Stimulated activated CD8-positive, alpha-beta memory T cell treated with anti-CD3 and anti-CD28 coated beads, Interleukin-4, amount 100 ng/mL, for 1 hour (primary cell): ENCODE measurements around the gene PLVAP.

Source experiments
- DNase-seq, 2 donors: peaks; one replicate each; pipeline ENCODE4 v3.0.0-alpha.2; 2020; ENCODE audit warnings: low read depth in 2 of 2, low spot score in 1 of 2

The PLVAP gene

DNA sequence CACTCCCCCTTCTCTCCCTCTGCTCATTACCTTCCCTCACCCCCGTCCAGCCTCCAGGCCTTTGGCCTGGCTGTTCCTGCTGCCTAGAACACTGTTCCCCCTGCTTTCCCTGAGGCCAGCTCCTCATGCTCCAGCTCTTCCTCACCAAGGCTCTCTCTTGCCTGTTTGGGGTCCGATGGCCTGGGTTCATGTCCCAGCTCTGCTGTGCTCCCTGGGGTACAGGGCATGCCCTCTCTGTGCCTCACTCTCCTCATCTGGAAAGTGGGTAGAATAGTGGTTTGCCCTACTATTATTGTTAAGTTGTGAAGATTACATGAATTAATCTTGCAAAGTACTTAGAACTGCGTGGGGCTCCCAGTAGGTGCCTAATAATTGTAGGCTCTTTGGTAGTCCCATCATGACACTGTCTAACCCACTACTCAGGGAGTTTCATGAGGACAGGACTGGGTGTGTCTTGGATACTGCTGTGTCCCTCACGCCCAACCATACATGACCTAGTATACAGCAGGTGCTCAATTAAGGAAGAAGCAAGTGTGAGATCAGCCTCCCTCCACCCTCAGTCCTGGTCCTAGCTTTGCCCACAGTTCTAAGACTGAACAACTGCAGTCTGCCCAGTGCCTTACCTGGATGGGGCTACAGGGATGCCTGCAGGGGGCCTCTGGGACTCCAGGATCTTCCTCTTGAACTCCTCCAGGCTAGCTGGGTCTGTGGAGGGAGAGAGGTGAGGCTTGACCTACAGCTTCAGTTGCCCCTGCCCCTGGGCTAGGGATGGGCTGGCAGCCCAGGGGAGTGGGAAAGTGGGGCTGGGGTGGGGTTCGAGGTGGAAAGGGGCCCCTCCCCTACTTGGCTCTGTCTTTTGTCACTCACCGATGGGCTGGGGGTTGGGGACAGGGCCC, 17.0 kb downstream of the PLVAP start:
- no peak for DNase-seq

GRCh38 chr19:17358395-17358794, 18.7 kb downstream of the PLVAP start:
- no peak for DNase-seq

- no peak for DNase-seq
Measured at GRCh38 chr19:17357724-17358123, 19.4 kb downstream of the PLVAP start.

DNA sequence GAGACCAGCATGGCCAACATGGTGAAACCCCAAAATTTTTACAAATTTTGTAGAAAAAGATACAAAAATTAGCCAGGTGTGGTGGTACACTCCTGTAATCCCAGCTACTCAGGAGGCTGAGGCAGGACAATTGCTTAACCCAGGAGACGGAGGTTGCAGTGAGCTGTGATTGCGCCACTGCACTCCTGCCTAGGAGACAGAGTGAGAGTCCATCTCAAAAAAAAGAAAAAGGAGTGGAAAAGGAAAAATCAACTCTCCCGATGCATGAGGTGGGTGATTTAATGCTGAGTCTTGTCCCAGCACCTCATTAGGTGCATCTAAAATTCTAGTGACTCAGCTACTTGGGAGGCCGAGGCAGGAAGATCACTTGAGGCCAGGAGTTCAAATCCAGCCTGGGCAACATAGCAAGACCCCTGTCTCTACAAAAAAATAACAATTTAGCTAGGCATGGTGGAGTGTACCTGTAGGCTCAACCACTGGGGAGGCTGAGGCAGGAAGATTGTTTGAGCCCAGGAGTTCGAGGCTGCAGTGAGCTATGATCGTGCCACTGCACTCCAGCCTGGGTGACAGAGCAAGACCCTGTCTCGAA, 20.0 kb downstream of the PLVAP start:
- no peak for DNase-seq

DNA sequence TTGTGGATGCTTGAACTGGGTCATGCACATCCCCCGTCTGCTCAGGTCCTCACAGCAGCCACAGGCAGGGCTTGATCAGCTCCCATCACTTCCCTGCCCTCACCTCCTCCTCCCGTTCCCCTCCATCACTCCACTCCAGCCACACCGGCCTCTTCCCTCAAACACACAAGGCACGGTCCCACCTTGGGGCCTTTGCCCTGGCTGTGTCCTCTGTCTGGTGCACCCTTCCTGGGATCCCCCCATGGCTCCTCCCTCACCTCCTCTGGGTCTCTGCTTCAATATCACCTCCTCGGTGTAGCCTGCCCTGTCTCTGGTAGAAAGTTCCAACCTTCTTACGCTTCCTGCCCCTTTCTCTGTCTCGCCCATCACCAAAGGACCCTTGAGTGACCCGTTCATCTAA, 23.8 kb downstream of the PLVAP start:
- DNase-seq: no peak

DNA sequence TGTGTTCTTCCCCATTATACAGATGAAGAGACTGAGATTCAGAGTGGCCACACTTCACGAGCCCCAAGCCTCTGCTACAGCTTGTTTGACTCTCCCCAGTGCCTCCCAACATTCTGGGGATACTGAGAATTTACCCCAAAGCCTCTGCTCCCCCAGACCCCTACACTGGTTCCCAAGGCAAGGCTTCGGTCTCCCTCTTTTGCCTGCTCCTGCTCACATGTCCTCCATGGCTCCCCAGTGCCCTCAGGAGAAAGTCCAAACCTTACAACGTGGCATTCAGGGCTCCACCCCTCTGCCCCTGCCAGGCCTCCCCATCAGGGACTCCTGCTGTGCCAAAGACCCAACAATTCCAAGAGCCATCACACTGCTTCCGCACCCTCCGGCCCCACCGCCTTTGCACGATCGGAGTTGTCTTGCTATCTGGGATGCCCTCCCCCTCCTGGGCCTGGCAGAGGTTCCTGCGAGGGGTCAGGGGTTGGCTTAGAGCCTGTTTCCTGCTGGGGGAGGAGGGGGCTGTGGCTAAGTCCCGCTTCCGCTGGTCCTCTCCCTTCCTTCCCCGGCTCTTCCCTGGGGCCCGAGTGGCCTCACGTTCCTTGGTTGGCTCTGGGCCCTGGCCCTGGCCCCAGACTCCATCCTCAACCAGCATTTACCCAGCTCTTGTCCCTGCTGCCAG, 24.4 kb downstream of the PLVAP start:
- no peak for DNase-seq

GRCh38 chr19:17351815-17352435, 25.2 kb downstream of the PLVAP start:
- DNase-seq: no peak

DNA sequence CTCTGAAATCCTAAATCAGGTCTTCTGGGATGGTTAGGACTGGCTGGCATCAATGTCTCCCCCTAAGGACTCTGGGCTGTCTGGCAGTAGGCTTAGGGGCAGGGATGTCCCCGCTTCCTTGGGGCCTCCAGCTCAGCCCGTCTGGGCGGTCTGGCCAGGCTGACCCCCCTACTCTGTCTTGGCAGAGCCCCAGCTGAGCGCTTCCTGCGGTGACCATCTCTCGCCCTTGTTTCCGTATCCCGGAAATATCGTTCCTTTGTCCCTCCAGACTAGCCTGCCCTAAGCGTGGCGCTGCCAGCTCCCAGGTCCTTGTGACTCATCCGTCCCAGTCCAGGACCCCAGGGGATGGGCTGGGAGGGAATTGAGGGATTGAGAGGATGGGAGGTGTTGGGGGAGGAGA, 28.4 kb downstream of the PLVAP start:
- DNase-seq: no peak

DNA sequence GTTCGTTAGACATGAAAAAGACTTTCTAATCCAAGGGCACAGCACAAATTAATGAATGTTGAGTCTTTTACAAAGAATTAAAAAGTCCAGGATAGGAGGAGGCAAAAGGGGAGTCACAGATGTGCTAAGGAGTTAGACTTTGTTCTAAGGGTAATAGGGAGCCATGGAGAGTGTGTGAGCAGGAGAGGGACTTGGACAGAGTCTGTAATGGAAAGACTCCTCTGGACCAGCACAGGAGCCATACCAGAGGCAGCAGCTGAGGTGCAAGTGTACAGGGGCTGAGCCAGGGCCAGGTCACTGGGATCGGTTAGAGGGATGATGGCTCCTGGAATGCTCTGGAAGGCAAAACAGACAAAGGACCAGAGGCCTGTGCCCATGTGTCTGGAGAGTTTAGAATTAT, 29.3 kb downstream of the PLVAP start:
- DNase-seq: no peak

DNA sequence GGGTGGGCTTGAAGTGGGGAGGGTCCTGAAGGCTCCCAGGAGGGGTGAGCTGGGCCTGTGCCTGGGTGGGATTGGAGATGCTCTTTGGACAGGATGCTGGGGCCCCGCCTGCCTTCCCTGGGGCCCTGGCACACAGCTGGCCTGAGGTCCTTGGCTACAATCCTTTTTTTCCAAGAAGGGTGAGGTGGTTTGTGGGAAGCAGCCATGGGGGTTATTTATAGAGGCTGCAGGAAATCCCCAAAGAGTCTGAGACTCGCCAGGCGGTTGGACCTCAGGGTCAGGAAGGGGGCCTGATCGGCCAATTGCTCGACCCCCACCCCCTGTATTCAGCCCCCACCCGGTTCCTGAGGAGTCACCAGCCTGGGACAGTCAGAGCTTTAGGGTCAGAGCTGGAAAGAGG, 29.8 kb downstream of the PLVAP start:
- no peak for DNase-seq

- peak; percentile 50 to 58 for DNase-seq
Measured at GRCh38 chr19:17346109-17346671, 31.0 kb downstream of the PLVAP start.

- DNase-seq: no peak
Measured at GRCh38 chr19:17341845-17342244, 35.3 kb downstream of the PLVAP start.

DNA sequence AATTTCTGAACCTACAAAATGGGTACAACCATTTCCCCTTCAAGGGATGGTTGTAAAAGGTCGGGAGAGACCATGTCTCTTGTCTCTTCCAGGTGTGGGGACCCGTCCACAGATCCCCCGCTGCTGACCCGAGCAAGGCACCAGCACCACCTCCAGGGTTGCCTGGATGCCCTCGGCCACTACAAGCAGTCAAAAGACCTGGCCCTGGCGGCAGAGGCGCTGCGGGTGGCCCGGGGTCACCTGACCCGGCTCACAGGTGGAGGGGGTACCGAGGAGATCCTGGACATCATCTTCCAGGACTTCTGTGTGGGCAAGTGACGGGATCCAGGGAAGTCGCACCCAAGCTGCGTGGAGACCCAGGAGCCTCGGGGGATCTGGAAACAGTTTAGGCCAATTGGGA, 35.8 kb downstream of the PLVAP start:
- DNase-seq: no peak

DNA sequence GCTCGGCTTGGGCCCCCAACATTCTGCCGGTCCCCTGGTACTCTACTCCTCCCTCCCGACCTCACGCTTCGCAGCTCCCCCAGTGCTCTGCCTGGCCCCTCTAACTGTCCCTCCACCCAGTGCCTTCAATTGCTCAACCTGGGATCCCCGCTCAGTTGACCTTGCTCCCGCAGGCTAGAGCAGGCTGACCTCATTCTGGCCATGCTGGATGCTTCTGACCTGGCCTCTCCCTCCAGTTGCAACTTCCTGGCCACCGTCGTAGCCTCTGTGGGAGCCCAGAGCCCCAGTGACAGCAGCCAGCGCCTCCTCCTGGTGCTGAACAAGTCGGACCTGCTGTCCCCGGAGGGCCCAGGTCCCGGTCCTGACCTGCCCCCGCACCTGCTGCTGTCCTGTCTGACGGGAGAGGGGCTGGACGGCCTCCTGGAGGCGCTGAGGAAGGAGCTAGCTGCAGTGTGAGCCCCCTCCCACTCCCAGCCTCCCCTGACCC, 36.2 kb downstream of the PLVAP start:
- DNase-seq: no peak

DNA sequence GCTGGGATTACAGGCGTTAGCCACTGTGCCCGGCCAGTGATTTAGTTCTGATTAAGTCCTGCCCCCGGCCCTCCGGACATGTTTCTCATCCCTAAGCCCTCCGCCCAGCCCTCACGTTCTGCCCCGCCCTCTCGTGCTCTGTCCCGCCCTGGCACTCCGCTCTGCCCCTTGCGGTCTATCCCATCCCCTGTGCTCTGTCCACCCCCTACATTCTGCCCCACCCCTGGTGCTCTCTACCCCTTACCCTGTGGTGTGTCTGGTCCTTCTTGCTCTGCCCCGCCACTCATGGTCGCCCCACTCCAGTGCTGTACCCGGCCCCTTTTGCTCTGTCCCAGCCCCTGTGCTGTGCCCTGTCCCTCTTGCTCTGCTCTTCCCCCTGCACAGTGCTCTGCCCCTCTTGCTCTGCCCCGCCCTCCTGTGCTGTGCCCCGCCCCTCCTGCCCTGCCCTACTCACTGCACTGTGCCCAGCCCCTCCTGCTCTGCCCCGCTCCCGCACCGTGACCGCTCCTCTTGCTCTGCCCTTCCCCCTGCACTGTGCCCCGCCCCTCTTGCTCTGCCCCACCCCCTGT, 36.8 kb downstream of the PLVAP start:
- DNase-seq: no peak

GRCh38 chr19:17339088-17339741, 37.9 kb downstream of the PLVAP start:
- no peak for DNase-seq

DNA sequence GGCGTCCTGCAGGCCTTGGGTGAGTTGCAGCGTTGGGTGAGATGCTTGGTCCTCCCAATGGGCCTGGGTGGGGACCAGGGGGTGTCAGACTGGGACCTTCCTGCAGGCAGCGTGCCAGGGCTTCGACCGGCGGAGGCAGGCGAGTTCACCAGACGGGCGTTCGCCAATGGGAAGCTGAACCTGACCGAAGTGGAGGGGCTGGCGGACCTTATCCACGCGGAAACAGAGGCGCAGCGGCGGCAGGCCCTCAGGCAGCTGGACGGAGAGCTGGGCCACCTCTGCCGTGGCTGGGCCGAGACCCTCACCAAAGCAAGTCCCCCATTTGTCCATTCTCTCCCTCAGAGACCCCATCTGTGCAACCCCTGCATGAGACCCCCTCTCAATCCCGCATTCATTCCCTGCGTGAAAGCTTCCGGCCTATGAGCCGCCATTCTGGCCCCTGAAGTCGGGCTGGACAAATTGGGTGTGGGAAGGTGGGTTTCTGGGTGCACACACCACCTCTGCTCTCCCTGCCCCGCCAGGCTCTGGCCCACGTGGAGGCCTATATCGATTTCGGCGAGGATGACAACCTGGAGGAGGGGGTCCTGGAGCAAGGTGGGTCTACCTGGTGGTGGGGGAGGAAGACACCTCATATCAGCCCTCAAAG, 38.6 kb downstream of the PLVAP start:
- DNase-seq: no peak

DNA sequence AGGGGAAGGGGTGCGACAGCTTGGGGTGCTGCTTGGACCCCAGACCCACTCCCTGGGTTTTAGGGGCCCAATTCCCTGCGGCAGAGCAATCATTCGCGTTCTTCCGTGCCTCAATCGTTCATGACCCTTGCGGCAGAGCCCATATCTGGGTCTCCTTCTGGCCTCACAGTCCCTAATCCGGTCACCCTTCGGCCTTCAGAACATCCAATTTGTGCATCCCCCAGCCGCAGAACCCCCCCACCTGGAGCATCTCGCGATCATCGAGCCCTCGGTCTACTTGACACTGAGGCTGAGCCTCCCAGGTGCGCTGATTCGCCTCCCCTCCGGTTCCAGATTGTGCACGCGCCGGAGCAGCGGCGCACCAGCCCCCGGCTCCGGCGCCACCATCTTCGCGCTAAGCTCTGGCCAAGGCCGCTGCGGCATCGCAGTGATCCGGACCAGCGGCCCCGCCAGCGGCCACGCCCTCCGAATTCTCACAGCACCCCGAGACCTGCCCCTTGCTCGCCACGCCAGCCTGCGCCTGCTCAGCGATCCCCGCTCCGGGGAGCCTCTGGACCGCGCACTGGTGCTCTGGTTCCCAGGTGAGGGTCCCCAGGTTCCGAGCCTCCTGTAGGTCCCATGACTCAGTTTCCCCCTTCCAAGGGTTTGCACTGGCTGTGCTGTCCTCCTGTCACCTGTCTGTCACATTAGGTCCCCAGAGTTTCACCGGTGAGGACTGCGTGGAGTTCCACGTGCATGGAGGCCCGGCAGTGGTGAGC, 39.3 kb downstream of the PLVAP start:
- DNase-seq: no peak
